G401 (cell line): ENCODE results near the gene ENDOV. TPM values are rescaled to one million over a fixed set of nuclear protein-coding genes. Genes with fewer than 3 reads are reported as not detected.

Source experiments
- DNase-seq: peaks from one replicate; pipeline ENCODE4 v3.0.0-alpha.2; 2015; ENCODE audit warnings: low spot score
- in situ Hi-C: cut with HindIII; loops from 2 replicates; pipeline ENCODE4 v1.10.0; 2016; ENCODE audit warnings: low sequenced_read_pairs, mixed read lengths
- total RNA-seq: library from RNA; depleted of rRNA; stranded (reverse); fragments of >200 nt; shearing (Covaris generic); gene quantifications from 2 replicates; pipeline ENCODE4 v1.2.3, GENCODE V29; 2014; rRNA removed

ENDOV gene
- total RNA-seq, 1 experiment from 2014 or later, result 30.7 TPM

- in situ Hi-C loops, result no loop called here
- peak; percentile 75 for DNase-seq
Measured at GRCh38 chr17:80475910-80476876, 61.2 kb downstream of the ENDOV start, which contains the start of gene NPTX1. Gene NPTX1 (minus strand): TSS chr17:80476607. CDS start chr17:80476446, 161 bp downstream.

- in situ Hi-C loops, result no loop called here
- no peak for DNase-seq
Measured at GRCh38 chr17:80476877-80477646, 62.1 kb downstream of the ENDOV start.

DNA sequence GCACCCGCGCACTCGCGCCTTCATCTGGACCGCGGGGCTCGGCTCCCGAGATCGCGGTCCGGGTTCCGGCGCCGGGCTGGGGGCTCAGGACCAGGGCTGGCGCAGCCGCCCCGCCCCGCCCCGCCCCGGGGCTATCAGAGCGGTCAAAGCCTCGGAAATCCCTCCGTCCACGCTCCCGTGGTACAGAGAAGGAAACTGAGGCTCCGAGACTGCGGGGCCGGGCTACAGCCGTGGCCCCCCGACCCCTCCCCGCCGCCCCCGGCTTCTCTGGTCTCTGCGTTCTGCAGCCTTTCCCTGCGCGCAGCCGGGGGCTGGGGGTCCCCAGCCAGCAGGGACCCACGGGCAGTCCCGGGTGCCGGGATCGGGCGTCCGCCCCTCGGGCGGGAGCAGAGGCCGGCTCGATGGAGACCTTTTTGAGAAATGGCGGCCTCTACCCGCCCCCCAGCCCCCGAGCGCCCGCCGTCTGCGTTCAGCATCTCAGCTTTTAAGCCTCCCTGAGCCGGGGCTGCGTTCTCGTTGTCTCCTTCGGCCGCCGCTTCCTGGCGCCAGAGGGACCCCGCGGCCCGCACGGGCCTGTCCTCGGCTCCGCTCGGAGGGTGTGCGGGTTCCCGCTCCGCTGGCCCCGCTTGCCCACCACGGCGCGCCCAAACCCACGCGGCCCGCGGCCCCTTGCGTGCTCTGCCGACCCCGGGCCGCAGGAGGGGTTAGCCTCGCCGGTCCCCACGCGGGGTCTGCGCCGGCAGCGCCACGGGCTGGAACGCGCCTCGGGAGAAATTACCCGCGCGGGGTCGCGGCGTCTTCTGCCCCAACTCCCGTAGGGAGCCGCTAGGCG lies 62.9 kb downstream of the ENDOV start:
- in situ Hi-C loops, result no loop called here
- peak; percentile 71 for DNase-seq

GRCh38 chr17:80478487-80479245 lies 63.7 kb downstream of the ENDOV start:
- no peak for DNase-seq
- in situ Hi-C loops, result no loop called here

GRCh38 chr17:80479246-80479566 lies 64.2 kb downstream of the ENDOV start:
- in situ Hi-C loops, result no loop called here
- DNase-seq, result no peak

- in situ Hi-C loops, result no loop called here
- DNase-seq, result no peak
Measured at GRCh38 chr17:80480248-80480647, 65.3 kb downstream of the ENDOV start.

GRCh38 chr17:80481284-80482057 lies 66.5 kb downstream of the ENDOV start:
- in situ Hi-C loops, result no loop called here

GRCh38 chr17:80482058-80482318 lies 67.0 kb downstream of the ENDOV start:
- DNase-seq, result no peak
- in situ Hi-C loops, result no loop called here

More at GRCh38 chr17:80481284-80482057, 66.5 kb downstream of the ENDOV start:
- DNase-seq, result no peak

GRCh38 chr17:80482555-80483308 lies 67.8 kb downstream of the ENDOV start:
- in situ Hi-C loops, result no loop called here
- DNase-seq, result no peak

DNA sequence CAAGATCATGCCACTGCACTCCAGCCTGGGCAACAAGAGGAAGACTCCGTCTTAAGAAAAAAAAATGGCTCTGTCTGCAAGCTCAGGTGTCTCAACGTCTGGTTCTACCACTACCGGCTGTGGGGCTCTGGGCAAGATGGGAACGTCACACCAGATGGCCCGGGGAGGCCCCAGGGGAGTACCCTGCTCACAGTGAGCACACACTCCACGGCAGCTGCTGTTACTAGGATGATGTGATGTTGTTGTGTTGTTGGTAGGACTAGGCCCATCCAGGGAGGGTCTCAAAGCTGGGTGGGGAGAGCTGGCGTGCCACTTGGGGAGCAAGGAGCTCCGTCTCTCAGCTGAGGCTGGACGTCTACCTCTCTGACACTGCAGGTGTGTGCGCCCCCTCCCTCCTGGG lies 70.9 kb downstream of the ENDOV start:
- in situ Hi-C loops, result no loop called here
- no peak for DNase-seq

- in situ Hi-C loops, result no loop called here
- DNase-seq, result no peak
Measured at GRCh38 chr17:80486692-80487091, 71.7 kb downstream of the ENDOV start.

DNA sequence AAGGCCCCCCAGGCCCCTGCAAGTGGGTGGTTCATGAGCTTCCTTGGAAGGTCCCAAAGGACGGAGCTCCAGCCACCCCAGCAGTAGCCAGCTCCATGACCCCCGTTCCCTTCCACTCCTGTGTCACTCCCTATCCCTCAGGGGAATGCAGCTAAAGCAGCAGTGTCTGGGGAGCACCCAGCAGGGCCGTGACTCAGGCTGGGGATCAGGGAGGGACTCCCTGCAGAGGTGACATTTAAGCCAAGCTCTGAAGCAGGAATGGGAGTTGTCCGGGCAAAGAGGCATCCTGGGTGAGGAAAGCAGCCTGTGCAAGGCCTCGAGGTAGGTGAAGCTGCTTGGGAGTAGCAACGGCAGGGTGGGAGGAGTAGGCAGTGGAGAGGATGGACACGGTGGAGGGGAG lies 72.5 kb downstream of the ENDOV start:
- in situ Hi-C loops, result no loop called here

More for the DNA sequence above, 72.5 kb downstream of the ENDOV start:
- DNase-seq, result no peak

Other genes with a start within 250 kb of the ENDOV start
- gene CARD14, start 245.1 kb upstream of the ENDOV start, total RNA-seq, result 0.44 TPM in 1 of 2 replicates, not detected in the other
- gene SGSH, start 194.8 kb upstream of the ENDOV start, total RNA-seq, result 19.8 and 31.7 TPM in 2 replicates
- gene SLC26A11, start 194.7 kb upstream of the ENDOV start, total RNA-seq, result 16.7 and 19.0 TPM in 2 replicates
- 12.9 and 15.2 TPM in 2 replicates for gene RNF213, start 154.3 kb upstream of the ENDOV start, total RNA-seq
- 0.07 and 0.12 TPM in 2 replicates for gene NPTX1, start 61.4 kb downstream of the ENDOV start, total RNA-seq
- gene RPTOR, start 129.7 kb downstream of the ENDOV start, total RNA-seq, result 25.9 and 27.7 TPM in 2 replicates